Colon (tissue), 2 donors: ENCODE data around the gene ABCC8.

Experiments used
- FAIRE-seq: peaks from 2 replicates; lab custom pipeline; 2012; peaks lifted over from hg19 to GRCh38; lab: Jason Lieb, UNC
- donor health status: control.
- donor health status: control.

Gene ABCC8

GRCh38 chr11:17476317-17477083, at the start of gene ABCC8:
TSS of gene ABCC8 (minus strand) at chr11:17476845. CDS start at chr11:17476776, 69 bp downstream.
- FAIRE-seq, result no peak

- no peak for FAIRE-seq
Measured at GRCh38 chr11:17526326-17526725, 49.7 kb upstream of the ABCC8 start.

GRCh38 chr11:17525570-17525969, 48.9 kb upstream of the ABCC8 start:
- no peak for FAIRE-seq

GRCh38 chr11:17524221-17524620, 47.6 kb upstream of the ABCC8 start:
- no peak for FAIRE-seq

- FAIRE-seq, result no peak
Measured at GRCh38 chr11:17522655-17523054, 46.0 kb upstream of the ABCC8 start.

- no peak for FAIRE-seq
Measured at GRCh38 chr11:17521106-17521900, 44.7 kb upstream of the ABCC8 start.

- no peak for FAIRE-seq
Measured at GRCh38 chr11:17519061-17519885, 42.6 kb upstream of the ABCC8 start.

- no peak for FAIRE-seq
Measured at GRCh38 chr11:17518366-17518765, 41.7 kb upstream of the ABCC8 start.

- FAIRE-seq, result no peak
Measured at GRCh38 chr11:17517186-17517585, 40.5 kb upstream of the ABCC8 start.

- FAIRE-seq, result no peak
Measured at GRCh38 chr11:17516551-17517150, 40.0 kb upstream of the ABCC8 start.

GRCh38 chr11:17515443-17516176, 39.0 kb upstream of the ABCC8 start:
- FAIRE-seq, result no peak

- no peak for FAIRE-seq
Measured at GRCh38 chr11:17514476-17514875, 37.8 kb upstream of the ABCC8 start.

- FAIRE-seq, result no peak
Measured at GRCh38 chr11:17513853-17514252, 37.2 kb upstream of the ABCC8 start.

GRCh38 chr11:17512101-17512500, 35.5 kb upstream of the ABCC8 start:
- no peak for FAIRE-seq

GRCh38 chr11:17511571-17511970, 34.9 kb upstream of the ABCC8 start:
- FAIRE-seq, result no peak

- no peak for FAIRE-seq
Measured at GRCh38 chr11:17510507-17511206, 34.0 kb upstream of the ABCC8 start.

- no peak for FAIRE-seq
Measured at GRCh38 chr11:17508791-17509190, 32.1 kb upstream of the ABCC8 start.

- no peak for FAIRE-seq
Measured at GRCh38 chr11:17508306-17508705, 31.7 kb upstream of the ABCC8 start.

- FAIRE-seq, result no peak
Measured at GRCh38 chr11:17507773-17508172, 31.1 kb upstream of the ABCC8 start.

- FAIRE-seq, result no peak
Measured at GRCh38 chr11:17506942-17507341, 30.3 kb upstream of the ABCC8 start.

GRCh38 chr11:17506314-17506713, 29.7 kb upstream of the ABCC8 start:
- no peak for FAIRE-seq
